ENCODE data around the gene CBX3. TPM values are rescaled to one million over a fixed set of nuclear protein-coding genes. Genes with fewer than 3 reads are reported as not detected.
A peak's percentile ranks its signal among the peaks of the same experiment; 100 is the strongest.

CBX3 gene
- total RNA-seq, 8 experiments from 2014 or later: 140 to 281 (median 162) TPM

- peaks cover 5 to 20% of the 10 kb centered on the region in 2 donors for H3K4me1 ChIP-seq (replicated peaks in 1 of 2)
- peak overlapping the region; percentile 76 to 99 (median 86) for H3K4me3 ChIP-seq
- ATAC-seq (replicated peaks in 6 of 8): no peak
- in situ Hi-C loops (cut with MboI; ENCODE audit: low pct_unique_long_range_greater_than_20kb in 2 of 9, low sequenced_read_pairs in 9 of 9, unreplicated experiment in 9 of 9): loop anchor here in 1 of 9 experiments (25.0 kb wide), 1 partner anchor 134 kb away; no protein-coding TSS in a partner anchor
- 0 to 8% (median 0%) methylated on average over 1 to 2 of the region's 2 CpGs; no CpG with 5 or more reads in 1 of the 10 experiments for WGBS, 10 experiments
- no peak overlapping the region for H3K27ac ChIP-seq
Measured at GRCh38 chr7:26203016-26203415, 1.5 kb downstream of the CBX3 start.

GRCh38 chr7:26208040-26208439 is 6.5 kb downstream of the CBX3 start:
- 33 to 100% (median 90%) methylated on average over 1 to 4 of the region's 5 CpGs; no CpG with 5 or more reads in 3 of the 10 experiments for WGBS, 10 experiments
- in situ Hi-C loops (cut with MboI; ENCODE audit: low pct_unique_long_range_greater_than_20kb in 2 of 9, low sequenced_read_pairs in 9 of 9, unreplicated experiment in 9 of 9): loop anchor here in 1 of 9 experiments (25.0 kb wide), 1 partner anchor 129 kb away; no protein-coding TSS in a partner anchor
- no peak for ATAC-seq (replicated peaks in 6 of 8)

GRCh38 chr7:26212921-26213718 is 11.6 kb downstream of the CBX3 start:
- in situ Hi-C loops (cut with MboI; ENCODE audit: low pct_unique_long_range_greater_than_20kb in 2 of 9, low sequenced_read_pairs in 9 of 9, unreplicated experiment in 9 of 9): loop anchor here in 1 of 9 experiments (25.0 kb wide), 1 partner anchor 124 kb away; no protein-coding TSS in a partner anchor
- Histone ChIP-seq H3K4me3 (no peak overlapping the region), H3K27ac (no peak overlapping the region), H3K4me1 (replicated peaks in 1 of 2) (no peaks in the 10 kb centered on the region)
- 59 to 100% (median 93%) methylated on average over 1 to 2 of the region's 2 CpGs; no CpG with 5 or more reads in 1 of the 10 experiments for WGBS, 10 experiments
- ATAC-seq (replicated peaks in 6 of 8): no peak

More at GRCh38 chr7:26208040-26208439, 6.5 kb downstream of the CBX3 start:
- Histone ChIP-seq H3K4me1 (replicated peaks in 1 of 2) (peaks cover 5 to 20% of the 10 kb centered on the region in 2 donors), H3K27ac (no peak overlapping the region), H3K4me3 (no peak overlapping the region)

- in situ Hi-C loops (cut with MboI; ENCODE audit: low pct_unique_long_range_greater_than_20kb in 2 of 9, low sequenced_read_pairs in 9 of 9, unreplicated experiment in 9 of 9): loop anchor here in 1 of 9 experiments (25.0 kb wide), 1 partner anchor 123 kb away; no protein-coding TSS in a partner anchor
- WGBS, 10 experiments: 62 to 94% (median 86%) methylated on average over 2 to 5 of the region's 5 CpGs; no CpG with 5 or more reads in 1 of the 10 experiments
- H3K27ac ChIP-seq: no peak overlapping the region
- H3K4me1 ChIP-seq (replicated peaks in 1 of 2): no peaks in the 10 kb centered on the region
- H3K4me3 ChIP-seq: no peak overlapping the region
- no peak for ATAC-seq (replicated peaks in 6 of 8)
Measured at GRCh38 chr7:26213807-26214515, 12.4 kb downstream of the CBX3 start.

- 17 to 100% (median 40%) methylated on average over 1 to 2 of the region's 2 CpGs; no CpG with 5 or more reads in 2 of the 10 experiments for WGBS, 10 experiments
- Histone ChIP-seq H3K4me3 (no peak overlapping the region), H3K27ac (no peak overlapping the region), H3K4me1 (replicated peaks in 1 of 2) (no peaks in the 10 kb centered on the region)
- in situ Hi-C loops (cut with MboI; ENCODE audit: low pct_unique_long_range_greater_than_20kb in 2 of 9, low sequenced_read_pairs in 9 of 9, unreplicated experiment in 9 of 9): loop anchor here in 1 of 9 experiments (25.0 kb wide), 1 partner anchor 121 kb away; no protein-coding TSS in a partner anchor
- ATAC-seq (replicated peaks in 6 of 8): peak in 3 of 8 experiments; percentile 52 to 69 (median 62)
Measured at GRCh38 chr7:26216049-26216448, 14.5 kb downstream of the CBX3 start.

- ATAC-seq (replicated peaks in 6 of 8): peak in 1 of 8 experiments; percentile 22
- in situ Hi-C loops (cut with MboI; ENCODE audit: low pct_unique_long_range_greater_than_20kb in 2 of 9, low sequenced_read_pairs in 9 of 9, unreplicated experiment in 9 of 9): loop anchor here in 1 of 9 experiments (25.0 kb wide), 1 partner anchor 113 kb away; no protein-coding TSS in a partner anchor
- Histone ChIP-seq H3K27ac (no peak overlapping the region), H3K4me1 (replicated peaks in 1 of 2) (no peaks in the 10 kb centered on the region), H3K4me3 (no peak overlapping the region)
- 42 to 80% (median 60%) methylated on average over 1 to 5 of the region's 5 CpGs; no CpG with 5 or more reads in 3 of the 10 experiments for WGBS, 10 experiments
Measured at GRCh38 chr7:26224359-26224758, 22.8 kb downstream of the CBX3 start.

GRCh38 chr7:26227987-26228386 is 26.4 kb downstream of the CBX3 start:
- in situ Hi-C loops (cut with MboI; ENCODE audit: low pct_unique_long_range_greater_than_20kb in 2 of 9, low sequenced_read_pairs in 9 of 9, unreplicated experiment in 9 of 9): no loop called here
- WGBS, 10 experiments: 0 to 89% (median 60%) methylated on average over 1 to 2 of the region's 2 CpGs; no CpG with 5 or more reads in 3 of the 10 experiments

GRCh38 chr7:26233902-26234511 is 32.5 kb downstream of the CBX3 start:
- H3K4me1 ChIP-seq (replicated peaks in 1 of 2): no peaks in the 10 kb centered on the region
- in situ Hi-C loops (cut with MboI; ENCODE audit: low pct_unique_long_range_greater_than_20kb in 2 of 9, low sequenced_read_pairs in 9 of 9, unreplicated experiment in 9 of 9): no loop called here
- no peak for ATAC-seq (replicated peaks in 6 of 8)
- no peak overlapping the region for H3K4me3 ChIP-seq
- WGBS, 10 experiments: 43 to 92% (median 60%) methylated on average over 1 to 5 of the region's 5 CpGs; no CpG with 5 or more reads in 3 of the 10 experiments
- no peak overlapping the region for H3K27ac ChIP-seq

More at GRCh38 chr7:26227987-26228386, 26.4 kb downstream of the CBX3 start:
- no peak for ATAC-seq (replicated peaks in 6 of 8)
- H3K27ac ChIP-seq: no peak overlapping the region
- no peak overlapping the region for H3K4me3 ChIP-seq
- H3K4me1 ChIP-seq (replicated peaks in 1 of 2): no peaks in the 10 kb centered on the region

- Histone ChIP-seq H3K27ac (no peak overlapping the region), H3K4me3 (no peak overlapping the region), H3K4me1 (replicated peaks in 1 of 2) (no peaks in the 10 kb centered on the region)
- in situ Hi-C loops (cut with MboI; ENCODE audit: low pct_unique_long_range_greater_than_20kb in 2 of 9, low sequenced_read_pairs in 9 of 9, unreplicated experiment in 9 of 9): no loop called here
- WGBS, 10 experiments: 40 to 89% (median 71%) methylated on average over 1 to 5 of the region's 6 CpGs; no CpG with 5 or more reads in 3 of the 10 experiments
- ATAC-seq (replicated peaks in 6 of 8): no peak
Measured at GRCh38 chr7:26237035-26237807, 35.7 kb downstream of the CBX3 start.

GRCh38 chr7:26238032-26238431 is 36.5 kb downstream of the CBX3 start:
- no peak overlapping the region for H3K4me3 ChIP-seq
- no peaks in the 10 kb centered on the region for H3K4me1 ChIP-seq (replicated peaks in 1 of 2)
- ATAC-seq (replicated peaks in 6 of 8): no peak
- in situ Hi-C loops (cut with MboI; ENCODE audit: low pct_unique_long_range_greater_than_20kb in 2 of 9, low sequenced_read_pairs in 9 of 9, unreplicated experiment in 9 of 9): no loop called here
- 0 to 93% (median 55%) methylated on average over 1 to 3 of the region's 3 CpGs; no CpG with 5 or more reads in 4 of the 10 experiments for WGBS, 10 experiments
- no peak overlapping the region for H3K27ac ChIP-seq

- Histone ChIP-seq H3K27ac (no peak overlapping the region), H3K4me1 (replicated peaks in 1 of 2) (no peaks in the 10 kb centered on the region), H3K4me3 (no peak overlapping the region)
- in situ Hi-C loops (cut with MboI; ENCODE audit: low pct_unique_long_range_greater_than_20kb in 2 of 9, low sequenced_read_pairs in 9 of 9, unreplicated experiment in 9 of 9): no loop called here
- ATAC-seq (replicated peaks in 6 of 8): no peak
- WGBS, 10 experiments: 60 to 100% (median 86%) methylated on average over 1 to 8 of the region's 13 CpGs; no CpG with 5 or more reads in 2 of the 10 experiments
Measured at GRCh38 chr7:26245150-26245549, 43.6 kb downstream of the CBX3 start.

GRCh38 chr7:26250239-26250638 is 48.7 kb downstream of the CBX3 start:
- Histone ChIP-seq H3K27ac (no peak overlapping the region), H3K4me1 (replicated peaks in 1 of 2) (no peaks in the 10 kb centered on the region), H3K4me3 (no peak overlapping the region)
- in situ Hi-C loops (cut with MboI; ENCODE audit: low pct_unique_long_range_greater_than_20kb in 2 of 9, low sequenced_read_pairs in 9 of 9, unreplicated experiment in 9 of 9): no loop called here
- ATAC-seq (replicated peaks in 6 of 8): no peak
- 60 to 100% (median 77%) methylated on average over 1 to 9 of the region's 12 CpGs; no CpG with 5 or more reads in 1 of the 10 experiments for WGBS, 10 experiments

Measured in motor neuron (in vitro differentiated cells).